Limb (tissue), 2 donors: ENCODE data around the gene C5orf63.
"Not testable (repeated sequence)": the region's sequence is repeated elsewhere in the genome, so short reads cannot be mapped to it uniquely, and the experiment has no call there.

Source experiments
- DNase-seq, 2 donors: peaks; one replicate each; pipeline ENCODE4 v3.0.0-alpha.2; 2016; ENCODE audit errors: extremely low spot score in 2 of 2

Gene C5orf63

GRCh38 chr5:127076315-127077129, 3.2 kb upstream of the C5orf63 start:
- DNase-seq, result no peak

- DNase-seq, result no peak
Measured at GRCh38 chr5:127074466-127074865, 1.2 kb upstream of the C5orf63 start.

DNA sequence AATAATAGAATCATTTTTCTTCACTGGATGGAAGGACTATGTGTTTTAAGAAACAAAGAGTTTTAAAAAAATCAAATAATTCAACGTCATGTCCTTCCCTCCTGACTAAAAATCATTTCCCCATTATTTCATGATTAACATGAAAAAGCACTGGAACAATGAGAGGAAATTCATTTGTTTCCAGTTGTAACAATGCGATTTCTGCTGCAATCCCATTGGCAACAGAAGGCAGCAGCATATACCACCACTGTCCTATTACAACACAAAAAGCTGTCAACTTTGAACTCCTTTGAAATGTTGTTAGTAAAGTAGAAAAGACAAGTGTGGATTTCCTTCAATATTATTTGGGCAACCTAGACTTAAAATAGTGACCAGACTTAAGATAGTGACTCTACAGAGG, 3.1 kb downstream of the C5orf63 start:
- no peak for DNase-seq

GRCh38 chr5:127068493-127069214, 4.6 kb downstream of the C5orf63 start:
- peak in 1 of 2 donors; percentile 40 for DNase-seq

- no peak for DNase-seq
Measured at GRCh38 chr5:127066721-127067120, 6.6 kb downstream of the C5orf63 start.

DNA sequence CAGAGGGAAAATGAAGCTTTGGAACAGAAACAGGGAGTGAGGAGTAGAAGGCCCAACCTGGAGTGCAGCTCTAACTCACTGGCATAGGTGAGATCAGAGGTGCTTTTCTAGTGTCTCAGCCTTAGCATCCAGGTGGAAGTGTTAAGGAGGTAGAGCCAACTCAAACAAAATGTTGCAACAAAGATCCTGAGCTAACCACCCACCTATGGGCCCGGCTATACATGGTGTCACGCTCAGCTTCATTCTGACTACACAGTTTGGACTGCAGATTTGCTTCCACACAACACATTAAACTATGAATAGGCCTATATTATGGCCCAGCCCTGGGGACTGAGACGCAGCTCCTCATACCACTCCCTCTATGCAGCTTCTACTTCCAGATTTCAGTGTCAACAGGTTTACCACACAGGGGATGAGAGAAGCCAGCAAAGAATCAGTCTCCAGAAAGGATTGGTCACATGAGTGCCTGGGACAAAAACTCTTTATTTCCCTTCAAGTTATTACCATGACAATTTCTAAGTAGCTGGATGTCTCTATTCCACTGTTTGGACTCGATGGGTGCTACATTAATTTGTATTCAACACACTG, 9.0 kb downstream of the C5orf63 start:
- no peak for DNase-seq

- DNase-seq, result no peak
Measured at GRCh38 chr5:127063257-127063913, 9.9 kb downstream of the C5orf63 start.

GRCh38 chr5:127061956-127062355, 11.3 kb downstream of the C5orf63 start:
- DNase-seq, result no peak

DNA sequence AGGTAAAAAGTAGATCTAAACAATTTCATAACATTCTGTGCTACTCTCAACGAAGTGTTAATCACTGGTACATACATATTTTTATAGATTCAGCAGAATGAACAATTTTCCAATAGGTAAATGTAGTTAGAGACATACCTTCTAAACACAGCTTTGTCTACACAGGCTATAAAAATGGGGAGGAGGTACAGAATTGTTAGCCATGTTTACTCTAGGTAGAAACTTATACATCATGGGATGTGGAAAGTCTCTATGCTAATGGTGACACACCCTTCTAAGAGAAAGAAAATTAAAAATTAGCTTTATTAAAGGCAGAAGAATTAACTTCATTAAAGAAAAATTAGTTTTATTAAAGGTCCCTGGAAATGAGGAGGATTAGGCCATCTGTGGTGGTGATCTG, 11.8 kb downstream of the C5orf63 start:
- no peak for DNase-seq

DNA sequence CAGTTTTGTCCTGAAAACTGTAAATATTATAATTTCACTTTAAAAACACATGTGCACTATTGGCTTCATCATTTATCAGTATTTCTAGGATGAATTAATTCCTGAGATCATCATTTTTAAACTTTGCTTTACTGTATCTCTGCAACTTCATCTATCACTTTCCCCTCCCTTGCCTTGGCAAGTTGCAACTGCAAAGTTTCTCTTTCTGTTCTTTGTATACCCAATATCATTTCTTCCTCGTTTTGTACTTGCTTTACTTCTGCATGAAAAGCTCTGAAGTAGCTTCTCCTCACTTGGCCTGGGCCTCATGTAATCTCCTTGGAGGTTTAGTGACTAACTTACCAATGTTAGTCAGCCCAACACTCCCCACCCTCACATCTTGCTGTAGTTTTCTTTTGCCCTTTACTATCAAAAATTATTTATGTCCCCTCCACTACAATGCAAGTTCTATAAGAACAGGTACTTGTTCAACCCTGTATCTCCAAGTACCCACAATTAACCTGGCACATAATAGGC, 12.8 kb downstream of the C5orf63 start:
- no peak for DNase-seq

GRCh38 chr5:127056896-127057295, 16.4 kb downstream of the C5orf63 start:
- no peak for DNase-seq

DNA sequence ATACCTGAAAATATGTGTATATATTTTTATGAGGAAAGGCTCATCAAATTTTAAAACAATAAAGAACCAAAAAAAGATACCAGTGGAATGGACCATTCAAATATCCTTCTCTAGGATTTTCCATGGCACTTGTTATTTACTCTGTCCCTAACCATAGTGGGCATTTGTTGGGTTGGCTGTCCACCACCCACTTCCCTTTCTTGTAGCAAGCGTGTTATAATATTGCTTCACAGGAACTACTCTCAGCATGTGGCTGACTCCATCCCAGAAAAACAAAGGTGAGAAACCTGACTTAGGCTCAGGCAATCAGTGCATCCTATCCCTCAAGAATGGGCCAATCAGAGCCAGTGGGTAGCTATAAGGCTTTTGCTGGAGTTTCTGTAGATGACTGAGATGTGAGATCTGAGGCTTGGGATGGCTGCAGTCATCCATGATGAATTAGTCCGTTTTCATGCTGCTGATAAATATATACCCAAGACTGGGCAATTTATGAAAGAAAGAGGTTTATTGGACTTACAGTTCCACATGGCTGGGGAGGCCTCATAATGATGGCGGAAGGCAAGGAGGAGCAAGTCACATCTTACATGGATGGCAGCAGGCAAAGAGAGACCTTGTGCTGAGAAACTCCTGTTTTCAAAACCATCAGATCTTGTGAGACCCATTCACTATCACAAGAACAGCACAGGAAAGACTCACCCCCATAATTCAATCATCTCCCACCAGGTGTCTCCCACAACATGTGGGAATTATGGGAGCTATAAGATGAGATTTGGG, 17.2 kb downstream of the C5orf63 start:
- DNase-seq, result no peak

- DNase-seq, result not testable (repeated sequence)
Measured at GRCh38 chr5:127053551-127053950, 19.8 kb downstream of the C5orf63 start.

- DNase-seq, result no peak
Measured at GRCh38 chr5:127053049-127053448, 20.3 kb downstream of the C5orf63 start.

DNA sequence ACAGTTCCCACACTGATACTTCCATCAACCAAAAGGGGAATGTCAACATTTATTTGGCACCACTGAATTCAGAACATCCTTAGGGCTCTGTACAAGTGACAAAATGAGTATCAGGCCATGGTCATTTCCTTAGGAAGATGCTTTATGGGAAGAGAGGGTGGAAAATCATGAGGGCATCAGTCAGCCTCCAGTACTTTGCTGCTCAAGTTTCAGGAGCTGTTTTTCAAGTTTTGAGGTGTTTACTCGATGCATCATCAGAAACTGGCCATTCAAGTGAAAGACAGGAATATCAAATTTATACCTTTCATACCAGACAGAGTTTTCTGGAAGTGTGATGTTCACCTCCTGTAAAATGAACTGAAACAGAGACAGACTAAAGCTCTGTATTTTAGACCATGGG, 21.7 kb downstream of the C5orf63 start:
- DNase-seq, result no peak

GRCh38 chr5:127046343-127047072, 26.8 kb downstream of the C5orf63 start:
- DNase-seq, result no peak

DNA sequence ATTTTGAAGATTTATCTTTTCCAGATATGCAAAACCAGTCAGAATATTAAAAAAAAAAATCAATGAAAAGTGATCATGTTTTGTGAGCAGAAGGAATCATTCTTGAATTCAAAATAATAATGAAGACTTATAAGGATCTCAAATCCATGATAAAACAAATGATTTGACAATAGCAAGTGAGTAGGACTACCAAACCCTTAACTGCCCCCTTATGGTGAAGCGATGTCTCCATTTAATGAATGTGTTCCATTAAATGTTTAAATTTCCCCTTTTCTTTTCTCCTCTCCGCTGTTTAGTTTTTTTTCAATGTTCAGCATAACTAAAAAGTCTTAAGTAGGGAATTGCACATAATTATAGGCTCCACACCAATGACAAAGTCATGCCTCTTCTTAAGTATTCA, 30.7 kb downstream of the C5orf63 start:
- no peak for DNase-seq

DNA sequence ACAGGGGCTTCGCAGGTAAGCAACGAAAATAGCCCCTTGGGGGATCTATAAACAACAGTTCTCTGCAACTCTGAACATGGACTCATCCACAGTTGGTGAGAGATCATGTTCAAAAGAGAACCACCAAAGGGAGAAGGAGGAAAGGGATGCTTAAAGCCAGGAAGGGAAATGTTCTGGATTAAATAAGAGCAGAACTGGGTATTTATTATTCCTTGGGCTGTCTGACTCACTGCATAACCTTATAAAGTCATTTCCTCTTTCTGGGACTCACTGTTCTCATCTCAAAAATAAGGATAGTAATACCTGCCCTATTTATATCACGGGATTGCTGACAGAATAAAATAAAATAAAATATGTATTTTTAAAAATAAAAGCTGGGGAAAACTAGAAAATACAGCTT, 31.7 kb downstream of the C5orf63 start:
- DNase-seq, result no peak

DNA sequence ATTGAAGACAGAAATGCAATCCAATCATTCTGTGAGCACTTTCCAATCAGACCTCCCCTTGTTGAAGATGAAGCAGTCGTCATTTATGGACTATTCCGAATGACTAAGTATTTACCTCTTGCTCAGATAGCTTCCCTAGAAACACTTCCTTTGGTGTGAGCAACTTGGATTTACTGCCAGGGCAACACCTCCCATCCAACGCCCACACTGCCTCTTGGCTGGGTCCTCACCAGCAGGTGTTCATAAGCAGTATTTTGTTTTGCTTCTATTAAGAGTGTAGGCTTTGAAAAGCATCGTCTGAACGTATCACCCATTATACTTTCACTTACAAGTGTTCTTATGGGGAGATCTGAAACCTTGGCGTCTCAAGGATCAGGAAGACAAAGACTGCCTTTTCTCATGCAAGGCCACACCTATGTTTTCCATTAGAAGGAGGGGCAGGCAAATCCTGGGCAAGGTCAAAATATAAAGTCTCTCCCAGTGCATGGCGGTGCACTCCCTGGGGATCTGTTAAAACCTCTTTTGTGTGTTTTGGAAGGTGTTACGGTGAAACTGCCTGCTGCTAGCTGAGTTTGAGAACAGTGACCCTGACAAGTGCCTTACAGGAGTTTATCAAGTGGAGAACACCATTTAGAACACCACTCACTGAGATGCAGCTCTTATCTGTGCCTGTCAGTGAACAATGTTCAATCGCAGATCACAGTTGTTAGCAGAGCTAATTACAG, 32.3 kb downstream of the C5orf63 start:
- no peak for DNase-seq

- DNase-seq, result no peak
Measured at GRCh38 chr5:127038550-127038949, 34.8 kb downstream of the C5orf63 start.
